GM03348 (cell line): ENCODE measurements around the gene FBLN2.
"Not testable (repeated sequence)": the region's sequence is repeated elsewhere in the genome, so short reads cannot be mapped to it uniquely, and the experiment has no call there.

Experiments
- DNase-seq: peaks from one replicate; pipeline ENCODE4 v3.0.0; 2012; ENCODE audit warnings: low spot score

The FBLN2 gene

DNA sequence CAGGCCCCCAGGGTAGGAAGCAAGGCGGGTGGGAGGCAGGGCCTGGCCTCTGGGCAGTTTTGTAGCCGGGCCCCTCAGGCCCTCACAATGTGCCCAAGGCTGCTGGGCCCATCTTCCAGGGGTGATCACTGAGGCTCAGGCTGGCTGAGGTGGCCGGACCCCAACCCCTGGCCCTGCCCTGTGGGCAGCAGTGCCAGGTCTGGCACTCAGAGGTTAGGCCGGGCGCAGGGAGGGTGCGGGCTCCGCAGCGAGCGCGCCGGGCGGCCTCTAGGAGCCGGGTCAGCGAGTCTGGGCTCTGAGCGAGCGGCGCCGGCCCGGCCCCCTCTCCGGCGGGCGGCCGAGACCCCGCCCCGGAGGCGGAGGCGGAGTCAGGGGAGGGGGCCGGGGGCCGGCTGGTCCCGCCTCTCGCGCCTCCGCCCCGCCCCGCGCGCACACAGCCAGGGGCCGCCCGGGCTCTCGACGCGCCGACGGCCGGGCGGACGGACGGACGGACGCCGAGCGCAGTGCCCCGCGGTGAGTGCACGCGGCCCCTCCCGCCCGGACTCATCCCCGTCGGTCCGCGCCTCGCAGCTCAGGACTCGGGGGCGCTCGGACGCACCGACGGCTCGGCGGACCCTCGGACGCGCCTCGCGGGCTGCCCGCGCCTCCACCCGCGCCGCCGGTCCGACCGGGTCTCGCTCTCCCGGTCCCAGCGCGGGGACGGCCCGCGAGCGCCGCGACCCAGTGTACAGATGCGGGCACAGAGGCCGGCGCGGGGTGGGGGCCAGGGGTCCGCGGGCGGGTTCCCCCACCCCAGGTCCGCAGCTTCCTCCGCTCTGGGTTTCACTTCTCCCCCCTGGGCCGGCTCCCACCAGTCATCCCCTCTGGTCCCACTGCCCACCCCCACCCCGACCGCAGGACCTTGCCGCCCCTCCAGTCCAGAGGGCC, at the start of gene FBLN2:
Gene FBLN2 (plus strand): TSS at position 430 of the 927 bp plus-strand sequence. CDS start 21,231 bp downstream, outside the sequence.
- DNase-seq = peak; percentile 98

DNA sequence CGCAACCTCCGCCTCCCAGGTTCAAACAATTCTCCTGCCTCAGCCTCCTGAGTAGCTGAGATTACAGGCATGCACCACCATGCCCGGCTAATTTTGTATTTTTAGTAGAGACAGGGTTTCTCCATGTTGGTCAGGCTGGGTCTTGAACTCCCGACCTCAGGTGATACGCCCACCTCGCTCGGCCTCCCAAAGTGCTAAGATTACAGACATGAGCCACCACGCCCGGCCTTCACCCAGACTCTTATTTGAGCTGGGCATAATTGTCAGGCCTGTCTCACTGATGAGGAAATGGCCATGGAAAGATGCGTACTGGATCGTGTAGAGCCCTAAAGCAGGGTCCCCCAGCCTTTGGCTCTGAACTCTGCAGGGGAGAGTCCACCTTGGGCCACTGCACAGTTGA, 49.7 kb upstream of the FBLN2 start:
- not testable (repeated sequence) for DNase-seq

DNA sequence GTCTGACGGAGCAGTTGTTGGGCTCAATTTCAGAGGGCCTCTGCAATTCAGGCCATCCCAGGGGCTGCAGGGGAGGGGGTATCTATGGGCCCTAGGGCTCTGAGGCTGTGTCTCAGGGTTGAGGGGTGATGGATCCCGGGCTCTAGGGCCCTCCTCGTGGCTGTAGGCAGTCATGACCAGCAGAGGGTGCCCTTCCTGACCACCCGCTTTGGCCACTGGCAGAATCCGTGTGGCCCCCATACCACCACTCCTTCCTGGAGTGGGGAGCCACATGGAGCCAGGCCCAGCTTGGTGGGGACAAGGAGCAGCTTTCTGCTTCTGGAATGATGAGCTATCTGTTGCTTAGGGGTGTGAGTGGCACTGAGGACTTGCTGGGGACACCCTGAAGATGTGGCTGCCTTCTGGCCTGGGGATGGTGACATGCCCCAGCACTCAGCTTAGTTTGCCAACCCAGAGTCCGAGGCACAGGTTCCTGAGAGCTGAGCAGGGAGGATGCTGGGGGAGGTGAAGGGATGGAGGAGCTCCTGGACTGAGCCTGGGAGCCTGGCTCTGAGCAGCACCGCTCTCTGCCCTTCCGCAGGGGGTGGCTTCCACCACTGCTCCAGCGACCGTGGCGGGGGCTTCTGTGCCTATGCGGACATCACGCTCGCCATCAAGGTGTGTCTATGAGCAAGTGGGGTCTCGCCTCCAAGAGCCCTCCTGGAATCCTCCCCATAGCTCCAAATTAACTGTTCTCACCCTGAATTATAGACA, 48.6 kb upstream of the FBLN2 start:
- DNase-seq = peak; percentile 74

DNA sequence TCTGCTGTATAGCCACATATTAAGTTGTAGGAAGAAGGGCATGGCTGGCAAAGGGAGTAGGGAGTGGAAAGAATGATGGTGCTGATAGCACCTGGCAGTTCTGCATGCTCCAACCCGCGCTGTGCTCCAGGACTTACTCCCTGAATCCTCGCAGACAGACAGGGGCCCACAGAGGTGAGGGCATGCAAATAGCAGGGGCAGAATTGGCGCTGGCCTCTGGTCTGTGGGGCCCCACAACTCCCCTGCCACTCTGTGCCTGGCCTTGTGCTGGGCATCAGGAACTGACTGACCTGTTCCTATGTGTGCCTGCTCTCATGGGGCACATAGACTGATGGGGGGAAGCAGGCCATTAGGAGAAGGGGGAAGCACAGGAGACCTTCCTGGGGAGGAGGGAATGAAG, 47.9 kb upstream of the FBLN2 start:
- DNase-seq = no peak

DNA sequence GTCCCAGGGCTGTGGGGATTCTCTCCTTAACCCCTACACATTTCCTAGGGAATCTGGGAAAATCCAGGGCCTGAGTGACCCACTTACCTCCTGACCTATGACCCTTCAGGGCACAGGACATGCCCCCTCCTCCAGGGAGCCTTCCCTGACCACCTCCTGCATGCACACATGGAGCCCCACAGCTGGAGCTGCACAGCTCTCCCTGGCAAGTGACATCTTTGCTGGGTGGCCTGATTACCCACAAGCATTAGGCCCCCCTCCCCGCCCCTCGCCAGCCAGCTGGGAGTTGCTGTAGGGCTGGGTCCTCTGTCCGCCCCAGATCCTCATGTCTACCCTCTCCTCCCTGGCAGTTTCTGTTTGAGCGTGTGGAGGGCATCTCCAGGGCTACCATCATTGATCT, 47.4 kb upstream of the FBLN2 start:
- no peak for DNase-seq

DNA sequence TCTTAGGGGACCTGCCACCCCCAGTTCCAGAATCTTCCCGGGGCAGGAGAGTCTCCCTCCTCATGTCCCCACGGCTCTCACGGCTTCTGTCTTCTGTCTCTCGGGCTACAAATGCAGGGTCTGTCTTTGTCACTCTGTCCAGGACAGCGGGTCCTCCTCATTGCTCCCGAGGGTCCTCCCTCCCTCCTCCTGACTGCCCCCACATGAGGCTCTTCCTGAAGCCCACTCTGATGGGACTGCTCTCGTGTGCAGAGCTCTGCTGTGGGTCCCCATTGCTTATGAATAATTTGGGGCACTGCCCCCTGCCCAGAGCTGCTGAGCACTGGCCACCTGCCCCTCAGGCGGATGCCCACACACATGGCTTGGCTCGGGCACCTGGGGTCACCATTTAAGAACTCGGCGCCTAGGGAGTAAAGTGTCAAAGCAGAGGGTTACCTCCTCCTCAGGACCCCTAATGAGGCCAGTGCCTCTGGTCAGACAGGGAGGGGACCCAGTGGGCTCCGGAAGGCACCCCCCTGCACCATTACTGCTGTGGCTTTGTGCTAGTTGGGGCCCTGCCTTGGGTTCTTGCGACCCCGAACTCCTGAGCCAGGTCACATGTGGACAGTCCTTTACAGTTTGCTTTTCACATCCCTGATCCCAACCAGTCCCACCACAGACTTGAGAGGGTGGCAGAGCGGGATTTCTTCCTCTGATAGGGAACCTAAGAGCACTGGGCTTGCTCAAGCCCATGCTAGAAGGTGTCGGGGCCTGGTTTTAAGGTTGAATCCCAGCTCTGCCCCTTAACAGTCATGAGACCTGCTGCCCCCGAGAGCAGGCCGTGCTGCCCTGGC, 46.8 kb upstream of the FBLN2 start:
- no peak for DNase-seq

DNA sequence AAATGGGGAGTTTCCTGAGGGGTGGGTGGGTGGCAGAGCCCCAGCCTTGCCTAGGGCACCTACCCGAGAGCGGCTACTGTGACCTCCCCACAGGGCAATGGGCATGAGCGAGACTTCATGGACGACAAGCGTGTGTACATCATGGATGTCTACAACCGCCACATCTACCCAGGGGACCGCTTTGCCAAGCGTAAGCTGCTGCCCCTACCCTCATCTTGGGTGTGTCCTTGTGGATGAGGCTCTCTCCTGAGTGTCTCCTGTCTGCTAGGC, 46.2 kb upstream of the FBLN2 start:
- no peak for DNase-seq

DNA sequence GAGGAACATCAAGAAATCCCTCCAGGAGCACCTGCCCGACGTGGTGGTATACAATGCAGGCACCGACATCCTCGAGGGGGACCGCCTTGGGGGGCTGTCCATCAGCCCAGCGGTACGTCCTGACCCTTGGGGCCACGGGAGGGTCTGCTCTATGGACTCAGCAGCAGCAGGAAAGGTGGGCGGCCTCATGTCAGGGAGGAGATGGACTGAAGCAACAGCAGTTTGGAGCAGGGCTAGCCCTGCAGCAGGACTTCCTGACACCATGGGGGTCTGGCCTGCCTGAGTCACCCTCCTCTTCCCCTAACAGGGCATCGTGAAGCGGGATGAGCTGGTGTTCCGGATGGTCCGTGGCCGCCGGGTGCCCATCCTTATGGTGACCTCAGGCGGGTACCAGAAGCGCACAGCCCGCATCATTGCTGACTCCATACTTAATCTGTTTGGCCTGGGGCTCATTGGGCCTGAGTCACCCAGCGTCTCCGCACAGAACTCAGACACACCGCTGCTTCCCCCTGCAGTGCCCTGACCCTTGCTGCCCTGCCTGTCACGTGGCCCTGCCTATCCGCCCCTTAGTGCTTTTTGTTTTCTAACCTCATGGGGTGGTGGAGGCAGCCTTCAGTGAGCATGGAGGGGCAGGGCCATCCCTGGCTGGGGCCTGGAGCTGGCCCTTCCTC, 44.6 kb upstream of the FBLN2 start:
- no peak for DNase-seq

DNA sequence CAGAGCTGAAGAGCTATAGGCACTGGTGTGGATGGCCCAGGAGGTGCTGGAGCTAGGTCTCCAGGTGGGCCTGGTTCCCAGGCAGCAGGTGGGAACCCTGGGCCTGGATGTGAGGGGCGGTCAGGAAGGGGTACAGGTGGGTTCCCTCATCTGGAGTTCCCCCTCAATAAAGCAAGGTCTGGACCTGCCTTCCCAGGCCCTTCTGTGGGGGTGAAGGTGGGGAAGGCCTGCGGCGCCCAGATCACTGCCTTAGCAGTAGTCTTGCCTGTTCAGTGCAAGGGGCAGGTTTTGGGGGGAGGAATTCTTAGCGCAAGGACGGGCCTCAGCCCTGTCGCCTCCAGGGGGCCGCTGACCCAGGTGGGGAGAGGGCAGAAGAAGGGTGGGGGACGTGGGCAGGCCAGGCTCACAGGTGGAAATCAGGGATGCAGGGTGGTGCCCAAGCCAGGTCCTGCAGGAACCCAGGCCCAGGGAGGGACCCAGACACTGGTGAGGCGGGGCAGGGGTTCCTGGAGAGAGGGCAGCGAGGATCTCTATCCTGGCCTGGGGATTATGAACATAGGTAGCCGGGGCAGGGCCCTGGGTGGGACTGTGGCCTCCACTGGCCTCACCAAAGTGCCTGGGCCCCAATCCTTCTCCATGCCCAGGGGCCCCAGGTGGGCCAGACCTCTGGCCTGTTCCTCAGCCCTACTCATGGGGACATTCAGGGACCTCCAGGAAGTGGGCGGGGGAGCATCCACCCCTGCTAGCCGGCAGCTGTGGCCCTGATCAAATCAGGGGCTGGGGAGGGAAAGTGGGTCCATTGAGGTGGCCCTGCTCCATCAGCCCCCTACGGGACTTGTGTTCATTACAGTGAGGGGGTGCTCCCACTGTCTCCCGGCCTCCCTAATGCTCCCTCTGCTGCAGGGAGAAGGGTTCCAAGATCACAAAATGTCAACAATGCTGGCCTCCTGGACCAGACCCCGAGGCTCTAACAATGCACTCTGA, 43.5 kb upstream of the FBLN2 start:
- DNase-seq = no peak

DNA sequence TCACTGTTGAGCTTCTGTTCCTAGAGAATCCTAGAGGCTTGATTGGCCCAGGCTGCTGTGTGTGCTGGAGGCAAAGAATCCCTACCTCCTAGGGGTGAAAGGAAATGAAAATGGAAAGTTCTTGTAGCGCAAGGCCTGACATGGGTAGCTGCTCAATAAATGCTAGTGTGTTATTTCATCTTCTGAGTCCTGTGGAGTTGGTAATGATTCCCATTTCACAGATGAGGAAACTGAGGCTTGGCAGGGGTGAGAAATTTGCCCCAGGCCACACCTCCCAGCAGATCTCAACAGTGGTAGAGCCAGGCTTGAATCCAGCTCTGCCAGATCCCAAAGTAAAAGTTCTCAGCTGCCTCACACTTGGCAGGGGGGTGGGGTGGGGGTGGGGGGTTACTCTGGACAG, 42.7 kb upstream of the FBLN2 start:
- no peak for DNase-seq

DNA sequence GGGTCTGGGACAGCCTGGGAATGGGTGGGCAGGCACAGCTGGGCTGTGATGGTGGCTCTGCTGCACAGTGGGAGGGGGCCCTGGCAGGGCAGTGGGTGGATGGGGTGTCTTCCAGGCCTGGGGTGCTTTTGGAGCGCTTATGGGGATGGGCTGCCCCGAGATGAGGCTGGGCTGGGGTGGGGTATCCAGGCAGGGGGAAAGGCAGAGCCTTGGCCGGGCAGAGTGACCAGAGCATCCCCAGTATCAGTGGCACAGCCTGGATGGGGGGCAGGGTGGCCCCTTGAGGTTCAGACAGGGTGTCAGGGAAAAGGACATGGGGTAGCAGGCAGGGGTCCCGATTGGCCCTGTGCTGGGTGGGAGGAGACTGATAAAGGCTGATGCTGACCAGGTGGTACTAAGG, 42.2 kb upstream of the FBLN2 start:
- DNase-seq = no peak

DNA sequence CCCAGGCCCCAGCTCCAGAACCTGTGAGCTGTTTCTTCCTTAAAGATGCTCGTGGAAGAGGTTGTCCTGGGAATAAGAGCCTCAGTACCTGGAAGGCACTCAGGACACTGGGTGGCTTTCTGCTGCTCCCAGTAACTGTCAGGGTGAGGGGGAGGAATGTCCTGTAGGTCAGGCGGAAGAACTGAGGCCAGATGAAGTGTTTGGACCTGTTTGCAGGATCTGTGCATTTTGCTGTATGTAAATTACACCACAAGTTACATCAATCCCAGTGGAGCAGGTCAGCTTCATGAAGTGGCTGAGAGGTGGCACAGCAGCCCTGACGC, 41.7 kb upstream of the FBLN2 start:
- no peak for DNase-seq

DNA sequence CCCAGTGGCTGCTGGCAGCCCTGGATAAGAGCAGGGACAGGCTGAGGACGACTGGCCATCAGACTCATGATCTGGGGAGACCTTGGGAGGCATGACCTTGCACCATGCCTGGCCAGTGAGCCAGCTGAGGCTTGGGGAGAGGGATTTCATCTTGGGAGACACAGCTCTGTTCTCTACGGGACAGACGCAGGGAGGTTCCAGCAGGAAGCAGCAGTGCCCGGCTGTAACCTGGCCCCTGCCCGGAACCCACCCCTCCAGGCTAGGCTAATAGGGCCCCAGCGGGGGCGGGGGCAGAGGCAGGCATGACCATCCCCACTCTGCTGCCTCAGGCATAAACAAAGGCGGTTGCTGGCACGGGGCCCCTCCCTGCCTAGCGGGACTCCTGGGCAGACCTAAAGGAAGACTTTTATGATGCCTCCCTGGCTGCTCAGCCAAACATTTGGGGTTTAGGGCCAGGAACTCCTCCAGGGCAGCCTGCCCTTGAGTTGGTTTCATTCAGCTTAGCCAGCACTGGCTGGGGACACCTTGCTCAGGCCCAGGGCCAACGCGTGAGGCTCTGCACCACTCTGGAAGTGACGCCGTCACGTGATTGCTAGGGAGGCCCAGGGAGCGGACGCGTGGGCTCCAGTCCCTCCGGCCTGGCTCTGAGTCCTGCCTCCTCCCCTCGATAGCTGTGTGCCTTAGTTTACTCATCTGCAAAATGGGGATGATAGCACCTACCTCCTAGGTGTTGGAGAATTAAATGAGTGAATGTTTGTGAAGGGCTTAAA, 41.2 kb upstream of the FBLN2 start:
- no peak for DNase-seq

DNA sequence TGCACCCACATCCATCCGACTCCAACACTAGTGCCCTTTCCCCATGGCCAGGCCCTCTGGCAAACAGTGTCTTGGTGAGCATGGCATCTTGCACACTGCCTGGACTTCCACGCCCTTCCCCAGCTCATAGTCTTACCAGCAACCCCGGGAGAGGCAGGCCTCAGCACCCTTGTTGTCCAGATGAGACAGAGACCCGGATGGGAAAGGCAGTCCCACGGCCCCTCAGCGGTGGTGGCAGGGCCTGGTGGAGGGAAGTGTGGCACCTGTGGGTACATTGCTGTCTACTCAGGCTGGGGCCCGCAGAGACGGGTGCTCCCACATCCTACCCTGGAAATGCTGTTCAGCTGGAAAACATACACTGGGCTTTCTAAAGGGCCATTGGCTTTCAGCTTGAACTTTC, 40.4 kb upstream of the FBLN2 start:
- no peak for DNase-seq

DNA sequence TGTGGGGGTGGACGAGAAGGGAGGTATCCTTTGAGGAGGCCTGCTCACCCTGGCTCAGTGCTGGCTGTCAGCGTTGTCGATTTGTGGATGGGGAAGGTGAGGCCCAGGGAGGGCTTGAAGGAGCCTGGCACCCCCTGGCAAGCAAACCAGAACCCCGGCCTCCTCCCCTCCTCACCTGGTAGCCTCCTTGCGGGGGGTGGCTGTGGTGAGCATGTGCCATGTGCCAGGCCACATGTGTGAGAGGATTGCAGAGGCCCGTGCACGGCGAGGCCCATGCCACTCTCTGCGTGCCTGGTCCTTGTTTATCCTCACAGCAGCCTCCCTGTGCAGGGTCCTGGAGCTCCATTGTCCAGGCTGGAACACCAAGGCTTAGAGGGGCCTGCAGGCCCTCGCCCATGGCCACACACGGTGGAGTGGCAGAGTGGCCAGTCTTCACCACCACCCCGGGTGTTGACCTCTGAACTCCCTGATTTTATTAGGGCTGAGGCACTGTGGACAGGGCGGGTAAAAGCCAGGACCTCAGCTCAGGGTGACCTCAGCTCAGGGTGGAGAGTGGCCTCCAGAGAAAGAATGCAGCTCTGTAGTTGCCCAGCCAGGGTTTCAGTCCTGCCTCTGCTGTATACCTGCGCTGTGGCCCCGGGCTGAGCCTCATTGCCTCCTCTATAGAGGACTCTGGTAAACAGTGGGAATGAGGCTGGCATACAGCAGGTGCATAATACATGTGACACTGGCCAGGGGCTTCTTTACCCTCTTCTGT, 39.7 kb upstream of the FBLN2 start:
- DNase-seq = no peak

DNA sequence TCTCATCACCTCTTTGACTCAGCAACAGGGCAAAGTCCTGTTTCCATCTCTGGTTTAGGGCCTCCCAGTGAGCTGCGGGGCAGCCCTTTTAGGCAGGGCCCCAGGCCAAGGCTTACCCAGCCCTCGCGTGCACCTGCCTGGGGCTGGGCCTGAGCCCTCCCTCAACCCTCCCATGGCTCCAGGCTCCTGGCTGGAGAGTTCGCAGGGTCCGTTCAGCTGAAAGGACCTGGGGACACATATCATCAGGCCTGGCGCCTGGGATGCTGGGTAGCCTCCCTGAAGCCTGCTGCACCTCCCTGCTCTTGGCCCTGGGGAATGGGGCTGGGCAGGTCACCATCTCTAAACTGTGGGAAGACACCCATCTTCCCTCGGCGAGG, 39.1 kb upstream of the FBLN2 start:
- no peak for DNase-seq

DNA sequence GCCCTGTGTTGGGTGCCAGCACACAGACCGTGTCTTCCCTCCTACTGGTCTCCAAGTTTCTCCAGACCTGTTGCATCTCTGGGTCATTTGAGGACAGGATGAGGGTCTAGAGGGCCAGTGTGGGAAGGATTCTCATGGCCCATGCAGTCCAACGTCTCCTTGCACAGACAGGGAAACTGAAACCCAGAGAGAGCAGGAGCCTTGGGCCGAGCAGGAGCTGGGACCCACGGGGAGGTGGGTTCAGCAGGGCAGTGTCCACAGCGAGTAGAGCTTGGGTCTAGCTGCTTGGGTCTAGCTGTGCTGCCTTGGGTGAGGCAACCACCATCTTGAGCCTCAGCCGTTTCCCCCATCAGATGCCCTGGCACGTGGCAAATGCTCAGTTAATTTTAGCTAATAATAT, 36.5 kb upstream of the FBLN2 start:
- DNase-seq = no peak

DNA sequence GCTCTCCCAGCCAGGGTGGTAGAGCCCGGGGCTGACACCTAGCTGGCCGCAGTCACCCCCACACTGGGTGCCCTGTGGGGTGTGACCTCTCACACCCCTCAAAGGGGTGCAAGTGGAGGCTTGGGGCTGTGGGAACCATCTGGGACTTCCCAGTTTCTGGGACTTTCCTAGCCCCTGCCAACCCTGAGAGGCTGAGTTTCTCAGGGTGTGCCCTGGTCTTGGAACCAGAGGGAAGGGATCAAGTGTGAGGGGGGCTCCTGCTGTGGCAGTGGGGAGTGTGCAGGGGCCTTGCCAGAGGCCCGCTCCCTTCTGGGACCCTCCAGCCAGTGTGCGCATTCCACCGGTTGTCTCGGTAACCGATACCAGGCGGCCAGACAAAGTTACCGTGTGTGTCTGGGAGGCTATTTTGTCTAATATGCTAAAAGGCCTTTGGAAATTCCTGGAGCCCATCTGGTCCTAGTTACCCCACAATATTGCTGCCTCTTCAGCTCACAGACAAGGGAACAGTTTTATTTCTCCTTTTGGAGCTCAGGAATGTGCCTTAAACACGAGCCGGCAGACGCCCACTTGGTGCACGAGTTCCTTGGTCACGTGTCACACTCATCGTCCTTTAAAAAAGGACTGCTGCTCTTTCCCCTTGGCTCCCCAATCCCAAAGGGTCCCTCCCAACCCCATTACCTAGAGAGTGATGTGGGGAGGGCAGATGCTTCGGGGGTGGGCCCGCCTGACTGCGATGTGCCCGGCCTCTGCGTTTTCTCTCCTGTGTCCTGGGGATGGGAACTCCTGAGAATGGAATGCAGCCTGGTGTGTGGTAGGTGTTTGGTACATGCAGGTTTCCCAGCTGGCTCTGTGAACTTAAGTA, 35.6 kb upstream of the FBLN2 start:
- DNase-seq = peak; percentile 89
